GM19372 (cell line): Measurements from ENCODE around the gene FICD.

Source experiments
- ATAC-seq: cut with Tn5 transposase; IDR thresholded peaks from one replicate; pipeline ENCODE4 v1.9.1; 2021; ENCODE audit warnings: mild to moderate bottlenecking, low read depth, moderate library complexity; ENCODE audit not compliant: unreplicated experiment

The FICD gene

GRCh38 chr12:108495823-108496579 is 19.1 kb upstream of the FICD start:
- ATAC-seq: no peak

- no peak for ATAC-seq
Measured at GRCh38 chr12:108498136-108498535, 16.9 kb upstream of the FICD start.

- ATAC-seq: no peak
Measured at GRCh38 chr12:108502922-108503321, 12.2 kb upstream of the FICD start.

DNA sequence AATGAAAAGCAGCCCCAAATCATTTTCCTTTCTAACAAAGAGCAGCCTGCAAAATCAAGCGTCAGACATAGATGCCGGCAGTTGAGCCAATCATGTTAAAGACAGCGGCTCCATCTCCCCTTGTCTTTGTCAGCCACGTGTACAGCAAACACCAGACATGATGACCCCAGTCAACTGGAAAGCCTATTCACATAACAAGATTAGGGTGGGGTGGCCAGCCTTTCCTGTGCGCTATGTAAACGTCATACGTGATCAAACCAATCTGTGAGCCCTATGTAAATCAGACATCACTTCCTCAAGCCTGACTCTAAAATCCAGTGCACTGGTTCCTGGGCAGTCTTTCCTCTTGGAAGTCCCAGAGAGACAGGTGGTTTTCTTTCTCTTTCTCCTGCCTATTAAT is 9.9 kb upstream of the FICD start:
- ATAC-seq: no peak

DNA sequence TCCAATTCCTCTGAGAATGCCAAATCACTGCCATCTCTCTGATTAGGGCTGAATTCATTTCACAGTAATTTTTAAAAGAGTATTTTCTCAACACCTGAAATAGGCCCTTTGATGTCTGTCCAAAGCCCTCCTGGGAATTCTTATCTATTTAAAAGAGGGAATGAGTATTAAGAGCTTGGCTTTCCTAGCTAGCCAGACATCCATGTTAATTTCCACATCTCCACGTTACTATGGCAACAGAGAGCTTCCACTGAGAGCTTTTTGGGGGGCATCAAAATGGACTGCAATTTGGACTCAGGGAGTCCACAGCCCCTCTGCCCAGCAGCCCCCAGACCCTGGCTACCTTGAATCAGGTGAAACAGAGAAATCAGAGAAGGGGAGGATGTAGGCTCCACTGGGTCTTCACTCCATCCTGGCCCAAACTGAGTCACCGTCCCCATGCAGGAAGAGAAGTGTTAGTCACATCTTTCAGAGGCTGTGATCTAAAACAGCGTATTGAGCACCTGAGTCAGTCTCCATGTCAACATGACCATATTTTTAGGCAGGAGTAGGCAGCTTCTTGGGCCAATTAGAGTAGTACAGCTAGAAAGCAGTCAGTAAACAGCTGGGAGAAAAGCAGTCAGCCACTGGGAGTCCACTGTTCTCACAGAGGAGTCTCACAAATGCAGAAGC is 7.0 kb upstream of the FICD start:
- no peak for ATAC-seq

- ATAC-seq: no peak
Measured at GRCh38 chr12:108509806-108510205, 5.3 kb upstream of the FICD start.

- no peak for ATAC-seq
Measured at GRCh38 chr12:108510836-108511235, 4.2 kb upstream of the FICD start.

- no peak for ATAC-seq
Measured at GRCh38 chr12:108511633-108512540, 3.2 kb upstream of the FICD start.

GRCh38 chr12:108514468-108514972 is 557 bp upstream of the FICD start:
- ATAC-seq: peak; percentile 7

DNA sequence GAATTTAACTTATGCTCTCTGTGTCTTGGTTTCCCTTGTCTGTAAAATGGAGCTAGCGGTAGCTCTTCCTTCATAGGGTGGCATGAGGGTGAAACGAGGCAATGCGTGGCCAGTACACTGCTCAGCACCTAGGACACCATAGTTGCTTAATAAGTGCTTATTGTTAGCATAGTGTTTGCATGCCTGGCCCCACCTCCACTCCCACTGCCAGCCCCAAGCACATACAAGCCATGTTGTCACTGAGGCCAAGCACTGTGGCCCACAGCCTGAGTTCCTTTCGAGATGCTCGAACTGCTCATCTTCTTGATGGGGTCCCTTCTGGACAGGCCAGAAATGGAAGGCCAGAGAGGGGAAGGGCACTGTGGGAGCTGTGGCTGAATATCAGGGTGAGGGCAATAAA is 839 bp downstream of the FICD start:
- no peak for ATAC-seq

DNA sequence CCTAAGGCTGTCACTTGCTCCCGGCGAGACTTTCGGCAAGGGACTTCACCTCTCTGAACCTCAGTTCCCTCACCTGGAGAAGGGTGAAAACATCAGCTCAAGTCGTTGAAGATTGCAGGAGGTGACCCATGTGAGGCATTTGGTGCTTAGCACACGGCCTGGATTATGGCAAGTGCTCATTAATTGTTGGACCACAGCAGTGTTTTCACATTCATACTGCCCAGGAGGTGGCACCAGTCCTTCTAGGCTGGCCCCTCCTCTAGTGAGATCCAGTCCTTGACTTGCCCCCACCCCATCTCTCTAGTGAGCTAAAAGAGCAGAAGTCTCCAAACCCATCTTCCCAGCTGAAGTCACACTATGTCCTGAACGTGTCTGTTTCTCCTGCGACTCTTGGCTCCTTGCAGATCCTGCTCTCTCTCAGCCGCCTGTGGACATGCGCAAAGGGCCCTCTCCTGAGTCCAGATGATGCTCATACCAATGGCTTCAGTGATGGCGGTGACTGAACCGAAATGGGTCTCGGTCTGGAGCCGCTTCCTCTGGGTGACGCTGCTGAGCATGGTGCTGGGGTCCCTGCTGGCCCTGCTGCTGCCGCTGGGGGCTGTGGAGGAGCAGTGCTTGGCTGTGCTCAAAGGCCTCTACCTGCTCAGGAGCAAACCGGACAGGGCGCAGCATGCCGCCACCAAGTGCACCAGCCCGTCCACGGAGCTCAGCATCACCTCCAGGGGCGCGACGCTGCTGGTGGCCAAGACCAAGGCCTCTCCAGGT is 1.6 kb downstream of the FICD start:
- ATAC-seq: no peak

DNA sequence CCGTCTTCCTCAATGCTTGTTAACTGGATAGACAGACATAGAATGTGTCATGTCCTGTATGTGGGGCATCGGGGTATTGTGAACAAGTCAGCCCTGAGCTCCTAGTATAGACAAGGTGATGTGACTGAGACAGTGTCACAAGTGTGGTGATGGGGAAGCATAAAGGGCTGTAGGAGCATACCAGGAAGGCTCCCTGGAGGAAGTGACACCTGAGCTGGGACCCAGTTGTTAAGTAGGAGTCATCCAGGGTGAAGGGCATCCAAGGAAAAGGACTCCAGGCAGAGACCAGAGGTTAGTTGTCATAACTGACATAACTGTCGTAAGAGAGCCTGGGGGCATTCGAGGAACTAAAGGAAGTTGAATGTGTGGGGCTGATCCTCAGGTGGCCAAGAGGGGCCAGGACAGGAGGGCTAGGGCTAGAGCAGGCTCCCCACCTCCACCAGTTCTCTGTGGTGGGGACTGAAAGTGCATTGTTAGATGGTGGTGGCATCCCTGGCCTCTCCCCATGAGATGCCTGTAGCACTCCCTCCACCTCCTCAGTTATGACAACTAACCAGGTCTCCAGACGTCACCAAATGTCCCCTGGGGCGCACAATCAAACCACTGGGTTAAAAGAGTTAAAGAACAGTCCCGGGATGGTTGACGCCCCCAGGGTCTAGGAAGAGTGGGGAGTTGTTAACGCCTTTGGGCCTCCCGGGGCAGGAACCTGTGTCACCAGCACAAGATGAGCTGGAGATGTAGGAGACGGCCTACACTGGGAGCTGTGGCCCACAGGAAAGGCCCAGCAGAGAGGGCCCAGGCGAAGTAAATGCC is 2.4 kb downstream of the FICD start:
- ATAC-seq: no peak

DNA sequence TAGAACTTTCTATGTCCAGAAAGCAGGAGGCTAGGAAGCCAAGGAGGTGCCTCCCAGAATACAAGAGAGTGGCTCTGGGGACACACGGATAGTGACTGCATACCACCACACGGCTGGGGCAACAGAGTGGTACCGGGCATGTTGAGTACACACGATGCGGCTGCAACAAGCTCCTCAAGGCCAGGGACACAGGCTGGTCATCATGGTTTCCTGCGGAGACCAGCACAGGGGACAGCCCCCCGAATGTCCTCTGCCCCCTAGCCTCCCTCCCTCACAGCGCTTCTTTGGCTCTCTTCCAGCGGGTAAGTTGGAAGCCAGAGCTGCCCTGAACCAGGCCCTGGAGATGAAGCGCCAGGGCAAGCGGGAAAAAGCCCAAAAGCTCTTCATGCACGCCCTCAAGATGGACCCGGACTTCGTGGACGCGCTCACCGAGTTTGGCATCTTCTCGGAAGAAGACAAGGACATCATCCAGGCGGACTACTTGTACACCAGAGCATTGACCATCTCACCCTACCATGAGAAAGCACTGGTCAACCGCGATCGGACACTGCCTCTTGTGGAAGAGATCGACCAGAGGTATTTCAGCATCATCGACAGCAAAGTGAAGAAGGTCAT is 3.1 kb downstream of the FICD start:
- ATAC-seq: no peak

GRCh38 chr12:108518716-108519496 is 3.8 kb downstream of the FICD start:
- ATAC-seq: no peak

DNA sequence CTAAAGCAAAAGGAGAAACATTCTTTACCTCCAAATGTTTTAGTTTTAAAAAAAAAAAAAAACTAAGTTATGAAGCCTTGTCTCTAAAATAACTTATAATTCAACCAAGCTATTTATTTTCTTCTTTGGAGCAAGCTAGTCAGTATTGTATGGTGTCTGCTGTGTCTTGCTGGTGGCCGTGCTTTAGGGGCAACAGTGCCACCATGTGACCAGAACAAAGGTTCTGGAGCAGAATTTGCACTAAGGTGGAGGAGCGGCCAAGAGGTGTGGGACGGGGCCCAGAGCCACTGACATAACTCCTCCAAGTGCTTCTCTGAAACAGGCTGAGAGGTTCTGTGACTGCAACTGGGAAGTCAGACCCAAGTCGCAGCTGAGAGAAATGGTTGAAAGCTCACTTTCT is 4.5 kb downstream of the FICD start:
- ATAC-seq: no peak

- ATAC-seq: no peak
Measured at GRCh38 chr12:108523365-108523764, 8.3 kb downstream of the FICD start.

DNA sequence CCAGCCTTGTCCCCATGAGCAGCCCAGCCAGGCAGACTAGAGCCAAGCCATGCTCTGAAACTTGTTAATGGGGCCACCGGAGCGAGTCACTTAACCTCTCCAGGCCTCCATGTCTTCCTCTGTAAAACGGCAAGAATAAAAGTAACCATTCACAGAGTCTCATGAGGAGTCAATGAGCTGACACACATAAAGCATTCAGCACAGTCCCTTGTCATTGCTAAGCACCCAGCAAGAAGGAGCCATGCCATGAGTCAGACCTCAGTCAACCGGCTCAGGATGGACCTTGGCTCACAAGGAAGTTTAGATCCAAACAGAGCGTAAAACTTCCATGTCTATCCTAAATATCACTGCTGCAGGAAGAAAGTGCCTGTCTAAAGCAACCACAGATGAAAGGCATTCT is 10.6 kb downstream of the FICD start:
- no peak for ATAC-seq

DNA sequence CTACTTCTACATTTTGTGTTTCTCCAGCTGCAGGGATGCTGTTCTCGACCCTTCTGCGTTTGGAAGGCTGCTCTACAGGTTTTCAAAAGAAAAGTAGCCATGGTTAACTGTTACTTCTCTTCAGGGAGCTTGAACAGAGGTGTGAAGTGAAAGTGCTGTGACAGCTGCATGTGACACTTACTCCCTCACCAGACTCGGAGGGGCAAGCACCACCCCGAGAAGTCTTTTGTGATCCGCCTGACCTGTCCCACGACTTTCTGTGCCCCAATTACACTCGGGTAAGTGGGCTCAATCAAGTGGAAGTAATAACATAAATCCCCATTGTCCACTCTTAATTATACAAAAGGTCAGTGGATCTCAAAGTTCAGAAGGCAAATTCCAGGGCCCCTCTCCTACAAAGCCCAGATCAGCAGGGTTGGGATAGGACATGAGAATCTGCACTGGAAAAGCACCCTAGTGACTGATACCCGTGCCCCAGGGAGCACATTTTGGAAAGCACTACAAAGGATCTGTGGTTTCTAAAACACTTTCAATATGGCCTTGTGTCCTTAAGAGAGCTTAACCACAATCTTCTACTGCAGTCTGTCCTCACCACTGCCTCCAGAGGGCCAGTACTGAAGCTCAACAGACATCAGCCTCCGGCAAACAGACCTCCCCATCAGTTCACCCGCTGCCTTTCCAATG is 11.5 kb downstream of the FICD start:
- ATAC-seq: no peak
